ENCODE measurements around the gene FES. TPM values are rescaled to one million over a fixed set of nuclear protein-coding genes. Genes with fewer than 3 reads are reported as not detected.

Gene FES
- total RNA-seq, 1 donor from 2014 or later, result 3.7 TPM

DNA sequence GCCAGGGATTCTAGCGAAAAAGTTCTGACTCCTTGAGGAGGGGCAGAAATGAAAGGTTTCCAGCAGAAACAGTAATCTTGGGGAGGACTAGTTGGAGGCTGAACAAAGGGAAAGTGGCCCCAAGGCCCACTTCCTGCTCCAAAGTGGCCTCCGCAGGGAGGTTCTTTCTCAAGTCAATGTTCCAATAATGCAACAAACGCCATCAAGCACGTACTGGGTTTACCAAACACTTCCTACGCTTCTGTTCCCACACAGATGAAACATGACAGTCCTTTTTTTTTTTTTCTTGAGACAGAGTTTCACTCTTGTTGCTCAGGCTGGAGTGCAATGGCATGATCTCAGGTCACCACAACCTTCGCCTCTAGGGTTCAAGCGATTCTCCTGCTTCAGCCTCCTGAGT lies 60.8 kb downstream of the FES start:
- no peak for FAIRE-seq

More for the DNA sequence above, 60.8 kb downstream of the FES start:
- DNase-seq (ENCODE audit: low spot score in 2 of 2), result peak in 1 of 2 donors; percentile 5

Small RNAs within 50 kb of the gene (small RNA-seq; reads per million reads assigned to genes)
- gene RN7SL363P, result not detected

Other genes starting within 250 kb of the FES start
- gene BLM, start 167.2 kb upstream of the FES start, total RNA-seq, result 3.3 TPM
- 9.4 TPM for gene FURIN, start 15.9 kb upstream of the FES start, total RNA-seq
- gene MAN2A2, start 18.8 kb downstream of the FES start, total RNA-seq, result 22.4 TPM
- 8.6 TPM for gene HDDC3, start 48.0 kb downstream of the FES start, total RNA-seq
- 33.4 TPM for gene UNC45A, start 50.8 kb downstream of the FES start, total RNA-seq
- 14.3 TPM for gene RCCD1, start 70.4 kb downstream of the FES start, total RNA-seq
- 13.5 TPM for gene PRC1, start 110.0 kb downstream of the FES start, total RNA-seq
- gene VPS33B, start 138.1 kb downstream of the FES start, total RNA-seq, result 15.5 TPM
- gene SV2B, start 215.8 kb downstream of the FES start, total RNA-seq, result 42.8 TPM